ENCODE data around the gene NINJ2.
"Not testable (repeated sequence)": the region's sequence is repeated elsewhere in the genome, so short reads cannot be mapped to it uniquely, and the experiment has no call there.

The NINJ2 gene

DNA sequence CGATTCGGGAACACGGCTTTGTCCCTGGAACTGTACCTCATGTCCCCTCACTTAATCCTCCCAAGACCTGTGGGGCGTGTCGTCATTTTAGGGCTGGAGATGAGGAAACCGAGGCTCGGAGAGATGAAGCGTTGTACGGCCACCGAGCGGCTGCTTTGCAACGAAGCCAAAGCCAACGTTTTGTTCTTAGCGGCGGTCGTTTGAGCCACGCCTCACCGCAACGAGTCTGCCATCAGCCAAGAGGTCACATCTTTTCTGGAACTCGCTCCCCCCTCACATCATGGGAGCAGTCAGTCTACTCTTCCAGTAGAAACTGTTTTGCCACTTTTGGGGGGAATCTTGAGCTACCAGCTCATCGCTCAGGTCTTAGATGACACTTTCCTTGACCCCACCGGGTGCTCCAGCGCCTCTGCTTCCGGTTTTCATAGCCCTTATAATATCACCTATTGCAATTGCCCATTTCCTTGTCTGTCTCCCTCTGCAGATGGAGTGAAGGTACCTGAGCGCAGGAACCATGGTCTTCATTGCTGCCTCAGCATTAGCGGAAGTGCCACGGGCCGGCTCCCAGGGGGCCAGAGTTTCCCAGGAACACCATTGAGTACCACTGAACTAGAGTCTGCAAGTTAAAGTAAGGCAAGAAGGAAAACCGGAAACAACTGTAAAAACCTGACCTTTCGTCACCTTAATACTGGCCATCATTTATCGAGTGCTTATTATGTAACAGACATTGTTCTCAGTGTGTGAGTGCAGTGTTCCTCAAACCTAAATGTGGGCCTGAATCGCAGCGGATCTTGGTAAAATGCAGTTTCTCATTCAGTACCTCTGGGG lies 19.6 kb downstream of the NINJ2 start:
- Histone ChIP-seq H3K27me3 (ENCODE audit: control insufficient read depth in 1 of 2, insufficient read depth in 2 of 2, low read length in 2 of 2) (no peaks in the 10 kb centered on the region), H3K9ac (ENCODE audit: low read depth in 1 of 2, low read length in 2 of 2) (peak overlapping the region; percentile 75 to 90), H3K4me3 (ENCODE audit: low read depth in 1 of 2, low read length in 2 of 2) (peak overlapping the region; percentile 77 to 84), H3K27ac (ENCODE audit: low read depth, low read length) (peak overlapping the region; percentile 80), H3K36me3 (ENCODE audit: control insufficient read depth in 1 of 2, insufficient read depth in 2 of 2, low read length in 2 of 2) (no peaks in the 10 kb centered on the region), H3K9me3 (ENCODE audit: control insufficient read depth in 1 of 2, low read length in 2 of 2) (no peaks in the 10 kb centered on the region), H3K4me1 (ENCODE audit: control insufficient read depth in 1 of 2, insufficient read depth in 2 of 2, low read length in 2 of 2) (peaks cover 13 to 25% of the 10 kb centered on the region in 2 donors)

- Histone ChIP-seq H3K27me3 (ENCODE audit: control insufficient read depth in 1 of 2, insufficient read depth in 2 of 2, low read length in 2 of 2) (no peaks in the 10 kb centered on the region), H3K4me3 (ENCODE audit: low read depth in 1 of 2, low read length in 2 of 2) (peak overlapping the region; percentile 77 to 84), H3K4me1 (ENCODE audit: control insufficient read depth in 1 of 2, insufficient read depth in 2 of 2, low read length in 2 of 2) (peaks cover 13 to 25% of the 10 kb centered on the region in 2 donors), H3K9ac (ENCODE audit: low read depth in 1 of 2, low read length in 2 of 2) (peak overlapping the region; percentile 75 to 90), H3K9me3 (ENCODE audit: control insufficient read depth in 1 of 2, low read length in 2 of 2) (no peaks in the 10 kb centered on the region), H3K36me3 (ENCODE audit: control insufficient read depth in 1 of 2, insufficient read depth in 2 of 2, low read length in 2 of 2) (no peaks in the 10 kb centered on the region), H3K27ac (ENCODE audit: low read depth, low read length) (peak overlapping the region; percentile 80)
Observed at GRCh38 chr12:642633-643474, 20.4 kb downstream of the NINJ2 start.

- not testable (repeated sequence) for H3K27ac ChIP-seq (ENCODE audit: low read depth, low read length); H3K36me3 ChIP-seq (ENCODE audit: control insufficient read depth in 1 of 2, insufficient read depth in 2 of 2, low read length in 2 of 2); H3K9me3 ChIP-seq (ENCODE audit: control insufficient read depth in 1 of 2, low read length in 2 of 2); H3K9ac ChIP-seq (ENCODE audit: low read depth in 1 of 2, low read length in 2 of 2); H3K27me3 ChIP-seq (ENCODE audit: control insufficient read depth in 1 of 2, insufficient read depth in 2 of 2, low read length in 2 of 2); H3K4me3 ChIP-seq (ENCODE audit: low read depth in 1 of 2, low read length in 2 of 2)
- H3K4me1 ChIP-seq (ENCODE audit: control insufficient read depth in 1 of 2, insufficient read depth in 2 of 2, low read length in 2 of 2), result peaks cover 13 to 25% of the 10 kb centered on the region in 2 donors
Observed at GRCh38 chr12:641321-641720, 21.9 kb downstream of the NINJ2 start.

DNA sequence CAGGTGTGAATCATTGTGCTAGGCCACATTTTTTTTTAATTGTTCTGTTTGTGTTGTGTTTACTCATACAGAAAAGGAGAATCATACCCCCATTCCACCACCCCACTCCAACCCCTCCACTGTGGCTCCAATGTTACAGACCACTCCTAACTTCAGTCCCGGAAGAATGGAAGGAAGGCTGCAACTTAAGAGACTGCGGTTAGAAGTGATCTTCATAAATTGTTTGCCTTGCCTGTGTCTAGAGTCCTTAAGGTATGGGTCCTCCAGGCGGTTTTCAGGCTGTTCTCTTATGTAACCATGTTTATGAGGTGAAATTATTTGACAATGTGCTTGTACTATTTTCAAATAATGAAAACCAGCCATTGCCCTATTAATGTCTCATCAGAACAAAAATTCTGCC lies 22.5 kb downstream of the NINJ2 start:
- H3K36me3 ChIP-seq (ENCODE audit: control insufficient read depth in 1 of 2, insufficient read depth in 2 of 2, low read length in 2 of 2), result no peaks in the 10 kb centered on the region
- no peaks in the 10 kb centered on the region for H3K9me3 ChIP-seq (ENCODE audit: control insufficient read depth in 1 of 2, low read length in 2 of 2)
- H3K27ac ChIP-seq (ENCODE audit: low read depth, low read length), result no peak overlapping the region
- peaks cover 13 to 23% of the 10 kb centered on the region in 2 donors for H3K4me1 ChIP-seq (ENCODE audit: control insufficient read depth in 1 of 2, insufficient read depth in 2 of 2, low read length in 2 of 2)
- no peak overlapping the region for H3K9ac ChIP-seq (ENCODE audit: low read depth in 1 of 2, low read length in 2 of 2)
- no peaks in the 10 kb centered on the region for H3K27me3 ChIP-seq (ENCODE audit: control insufficient read depth in 1 of 2, insufficient read depth in 2 of 2, low read length in 2 of 2)
- H3K4me3 ChIP-seq (ENCODE audit: low read depth in 1 of 2, low read length in 2 of 2), result no peak overlapping the region

- Histone ChIP-seq H3K36me3 (ENCODE audit: control insufficient read depth in 1 of 2, insufficient read depth in 2 of 2, low read length in 2 of 2) (no peaks in the 10 kb centered on the region), H3K9me3 (ENCODE audit: control insufficient read depth in 1 of 2, low read length in 2 of 2) (no peaks in the 10 kb centered on the region), H3K9ac (ENCODE audit: low read depth in 1 of 2, low read length in 2 of 2) (no peak overlapping the region), H3K27me3 (ENCODE audit: control insufficient read depth in 1 of 2, insufficient read depth in 2 of 2, low read length in 2 of 2) (no peaks in the 10 kb centered on the region), H3K27ac (ENCODE audit: low read depth, low read length) (no peak overlapping the region), H3K4me3 (ENCODE audit: low read depth in 1 of 2, low read length in 2 of 2) (no peak overlapping the region), H3K4me1 (ENCODE audit: control insufficient read depth in 1 of 2, insufficient read depth in 2 of 2, low read length in 2 of 2) (peaks cover 13 to 15% of the 10 kb centered on the region in 2 donors)
Observed at GRCh38 chr12:639988-640387, 23.3 kb downstream of the NINJ2 start.

DNA sequence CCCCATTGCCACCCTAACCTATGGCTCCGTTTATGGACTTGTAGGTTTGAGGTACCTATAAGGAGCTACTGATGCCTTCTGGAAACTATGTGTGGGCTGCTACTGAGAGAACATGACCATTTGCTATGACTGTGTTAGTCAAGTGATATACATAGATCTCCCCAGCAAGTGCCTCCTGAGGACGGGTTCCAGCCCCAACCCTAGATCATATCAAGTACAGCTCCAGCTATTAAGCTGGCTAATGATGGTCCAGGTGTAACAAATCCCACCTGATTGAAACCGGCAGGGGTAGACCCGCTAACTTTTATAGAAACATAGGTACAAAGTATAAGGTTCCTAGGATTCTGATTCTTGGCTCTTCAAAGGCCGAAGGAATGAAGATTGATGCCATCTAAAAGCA lies 23.7 kb downstream of the NINJ2 start:
- Histone ChIP-seq H3K36me3 (ENCODE audit: control insufficient read depth in 1 of 2, insufficient read depth in 2 of 2, low read length in 2 of 2) (no peaks in the 10 kb centered on the region), H3K4me1 (ENCODE audit: control insufficient read depth in 1 of 2, insufficient read depth in 2 of 2, low read length in 2 of 2) (peaks cover 13% of the 10 kb centered on the region in 2 donors), H3K4me3 (ENCODE audit: low read depth in 1 of 2, low read length in 2 of 2) (no peak overlapping the region), H3K27ac (ENCODE audit: low read depth, low read length) (no peak overlapping the region), H3K9me3 (ENCODE audit: control insufficient read depth in 1 of 2, low read length in 2 of 2) (no peaks in the 10 kb centered on the region), H3K9ac (ENCODE audit: low read depth in 1 of 2, low read length in 2 of 2) (no peak overlapping the region), H3K27me3 (ENCODE audit: control insufficient read depth in 1 of 2, insufficient read depth in 2 of 2, low read length in 2 of 2) (no peaks in the 10 kb centered on the region)

DNA sequence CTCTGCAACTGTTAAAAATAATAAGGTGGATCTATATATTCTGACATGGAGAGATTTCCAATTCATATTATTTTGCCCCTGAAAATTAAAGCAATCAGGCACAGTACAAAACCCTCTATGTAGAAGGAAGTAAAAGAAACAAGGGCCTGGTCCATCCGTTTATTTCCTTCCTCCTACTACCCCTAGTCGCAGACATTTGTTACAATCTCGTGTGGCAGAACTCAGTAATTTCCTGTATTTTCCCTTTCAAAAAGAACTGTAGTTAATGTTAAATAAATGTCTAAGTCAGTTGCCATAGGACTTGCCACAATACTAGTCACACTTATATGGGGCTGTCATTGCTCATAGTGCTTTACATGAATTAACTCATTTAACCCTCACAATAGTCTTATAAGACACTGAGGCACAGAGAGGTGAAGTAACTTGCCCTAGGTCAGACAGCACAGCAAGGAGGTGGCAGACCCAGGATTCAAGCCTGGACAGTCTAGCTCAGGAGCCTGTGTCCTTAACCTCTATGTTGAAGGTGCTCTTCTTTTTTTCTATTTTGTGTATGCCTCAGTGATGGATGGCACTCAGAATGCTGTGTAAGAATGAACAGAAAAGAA lies 24.2 kb downstream of the NINJ2 start:
- Histone ChIP-seq H3K9ac (ENCODE audit: low read depth in 1 of 2, low read length in 2 of 2) (no peak overlapping the region), H3K36me3 (ENCODE audit: control insufficient read depth in 1 of 2, insufficient read depth in 2 of 2, low read length in 2 of 2) (no peaks in the 10 kb centered on the region), H3K27me3 (ENCODE audit: control insufficient read depth in 1 of 2, insufficient read depth in 2 of 2, low read length in 2 of 2) (no peaks in the 10 kb centered on the region), H3K9me3 (ENCODE audit: control insufficient read depth in 1 of 2, low read length in 2 of 2) (no peaks in the 10 kb centered on the region), H3K27ac (ENCODE audit: low read depth, low read length) (no peak overlapping the region), H3K4me1 (ENCODE audit: control insufficient read depth in 1 of 2, insufficient read depth in 2 of 2, low read length in 2 of 2) (peaks cover 8 to 9% of the 10 kb centered on the region in 2 donors), H3K4me3 (ENCODE audit: low read depth in 1 of 2, low read length in 2 of 2) (no peak overlapping the region)

DNA sequence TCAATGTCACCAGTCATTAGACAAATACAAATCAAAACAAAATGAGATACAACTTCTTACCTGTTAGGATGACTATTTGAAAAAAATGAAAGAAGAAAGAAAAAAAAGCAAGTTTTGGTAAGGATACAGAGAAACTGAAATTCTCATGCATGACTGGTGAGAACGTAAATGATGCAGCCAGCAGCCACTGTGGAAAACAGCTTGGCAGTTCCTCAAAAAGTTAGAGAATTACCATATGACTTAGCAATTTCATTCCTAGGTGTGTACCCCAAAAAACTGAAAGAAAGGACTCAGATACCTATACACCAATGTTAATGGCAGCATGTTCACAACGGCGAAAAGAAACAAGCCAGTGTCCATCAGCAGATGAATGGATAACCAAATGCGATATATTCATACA lies 26.6 kb downstream of the NINJ2 start:
- Histone ChIP-seq H3K27ac (ENCODE audit: low read depth, low read length) (no peak overlapping the region), H3K4me1 (ENCODE audit: control insufficient read depth in 1 of 2, insufficient read depth in 2 of 2, low read length in 2 of 2) (peaks cover 0 to 8% of the 10 kb centered on the region in 2 donors), H3K27me3 (ENCODE audit: control insufficient read depth in 1 of 2, insufficient read depth in 2 of 2, low read length in 2 of 2) (no peaks in the 10 kb centered on the region), H3K9me3 (ENCODE audit: control insufficient read depth in 1 of 2, low read length in 2 of 2) (no peaks in the 10 kb centered on the region), H3K4me3 (ENCODE audit: low read depth in 1 of 2, low read length in 2 of 2) (no peak overlapping the region), H3K36me3 (ENCODE audit: control insufficient read depth in 1 of 2, insufficient read depth in 2 of 2, low read length in 2 of 2) (no peaks in the 10 kb centered on the region), H3K9ac (ENCODE audit: low read depth in 1 of 2, low read length in 2 of 2) (no peak overlapping the region)

- Histone ChIP-seq H3K9me3 (ENCODE audit: control insufficient read depth in 1 of 2, low read length in 2 of 2) (no peaks in the 10 kb centered on the region), H3K4me3 (ENCODE audit: low read depth in 1 of 2, low read length in 2 of 2) (no peak overlapping the region), H3K36me3 (ENCODE audit: control insufficient read depth in 1 of 2, insufficient read depth in 2 of 2, low read length in 2 of 2) (no peaks in the 10 kb centered on the region), H3K9ac (ENCODE audit: low read depth in 1 of 2, low read length in 2 of 2) (no peak overlapping the region), H3K27ac (ENCODE audit: low read depth, low read length) (no peak overlapping the region), H3K4me1 (ENCODE audit: control insufficient read depth in 1 of 2, insufficient read depth in 2 of 2, low read length in 2 of 2) (peaks cover 0 to 8% of the 10 kb centered on the region in 2 donors), H3K27me3 (ENCODE audit: control insufficient read depth in 1 of 2, insufficient read depth in 2 of 2, low read length in 2 of 2) (no peaks in the 10 kb centered on the region)
Observed at GRCh38 chr12:633731-634130, 29.5 kb downstream of the NINJ2 start.
